B cell (primary cell): ENCODE measurements around the gene TIGD1. TPM values are rescaled to one million over a fixed set of nuclear protein-coding genes. Genes with fewer than 3 reads are reported as not detected.

Experiments
- ATAC-seq: fragments of 200-7000 bp; cut with Tn5 transposase; one replicate; pipeline ENCODE4 v1.10.0; 2021; ENCODE audit warnings: low read depth, mild to moderate bottlenecking, moderate number of reproducible peaks, moderate library complexity
- CTCF ChIA-PET: fragments of 350-600 bp; sonication (Branson Sonifier 250); formaldehyde crosslinking; loops from one replicate; lab custom pipeline; 2021; ENCODE audit warnings: antibody characterized with exemption, inconsistent platforms; lab: Charles Lee
- POLR2A ChIA-PET: fragments of 350-600 bp; sonication (Branson Sonifier 250); formaldehyde crosslinking; loops from one replicate; lab custom pipeline; 2021; ENCODE audit warnings: antibody characterized with exemption; lab: Charles Lee
- DNase-seq: peaks from one replicate; pipeline ENCODE4 v3.0.0; 2013
- H2AFZ ChIP-seq: 2 replicates; pipeline ENCODE4 v1.6.1; 2012; ENCODE audit warnings: mild to moderate bottlenecking, low read depth, low read length; ENCODE audit not compliant: insufficient read depth, poor library complexity, severe bottlenecking
- H3K27ac ChIP-seq, 2 donors: 1 replicate in 1 of 2; 2 replicates in 1 of 2; pipeline ENCODE4 v1.5.1; 2012 to 2013; ENCODE audit warnings: low read length in 2 of 2, mild to moderate bottlenecking in 2 of 2, moderate library complexity in 1 of 2
- H3K27me3 ChIP-seq, 4 experiments: fragments of 200-600 bp in 1 of 4; sonication (generic) in 1 of 4; replicated peaks in 1 of 4; 1 replicate in 2 of 4; 2 replicates in 2 of 4; pipeline versions ENCODE4 v1.6.1 to v1.7.0; 2013 to 2016; ENCODE audit warnings: low read length in 3 of 4, mild to moderate bottlenecking in 2 of 4, mixed read lengths in 1 of 4, moderate library complexity in 1 of 4; ENCODE audit not compliant: insufficient read depth in 4 of 4, control insufficient read depth in 3 of 4; ENCODE audit errors: control extremely low read depth in 1 of 4
- H3K36me3 ChIP-seq, 2 experiments: replicated peaks in 1 of 2; 1 replicate in 1 of 2; 2 replicates in 1 of 2; pipeline versions ENCODE4 v1.6.1 to v1.7.1; 2013; ENCODE audit warnings: low read length in 1 of 2; ENCODE audit not compliant: insufficient read depth in 2 of 2, control insufficient read depth in 1 of 2; ENCODE audit errors: control extremely low read depth in 1 of 2, extremely low read depth in 1 of 2
- H3K4me1 ChIP-seq, 2 donors: fragments of 200-600 bp in 1 of 2; sonication (generic) in 1 of 2; 1 replicate in 1 of 2; 2 replicates in 1 of 2; pipeline versions ENCODE4 v1.5.1 to v1.6.1; 2013 to 2017; ENCODE audit warnings: low read length in 2 of 2; ENCODE audit not compliant: control insufficient read depth in 2 of 2, insufficient read depth in 2 of 2
- H3K4me2 ChIP-seq: replicated peaks from 2 replicates; pipeline ENCODE3; 2012; ENCODE audit warnings: mild to moderate bottlenecking, low read depth, low read length; ENCODE audit not compliant: poor library complexity, severe bottlenecking
- H3K4me3 ChIP-seq, 5 experiments: fragments of 200-600 bp in 1 of 5; sonication (generic) in 1 of 5; 1 replicate in 3 of 5; 2 replicates in 2 of 5; pipeline versions ENCODE4 v1.5.1 to v1.7.0; 2011 to 2016; ENCODE audit warnings: low read length in 4 of 5, mild to moderate bottlenecking in 4 of 5, low read depth in 2 of 5, control low read depth in 1 of 5, moderate library complexity in 1 of 5; ENCODE audit not compliant: insufficient read depth in 1 of 5; ENCODE audit errors: control extremely low read depth in 1 of 5, extremely low read depth in 1 of 5
- H3K79me2 ChIP-seq: fragments of 200-600 bp; sonication (generic); one replicate; pipeline ENCODE4 v1.6.0; 2016; ENCODE audit warnings: low read length; ENCODE audit not compliant: control insufficient read depth, insufficient read depth
- H3K9ac ChIP-seq: fragments of 200-600 bp; sonication (generic); 2 replicates; pipeline ENCODE4 v1.6.1; 2017; ENCODE audit warnings: mild to moderate bottlenecking, low read length, moderate library complexity
- H3K9me3 ChIP-seq, 3 donors: one replicate each; pipeline versions ENCODE4 v1.6.1 to v1.7.1; 2013; ENCODE audit warnings: low read length in 2 of 3; ENCODE audit not compliant: control insufficient read depth in 2 of 3, insufficient read depth in 1 of 3; ENCODE audit errors: control extremely low read depth in 1 of 3
- H4K20me1 ChIP-seq: 2 replicates; pipeline ENCODE4 v1.6.0; 2012; ENCODE audit warnings: mild to moderate bottlenecking, low read length; ENCODE audit not compliant: insufficient read depth, control insufficient read depth, poor library complexity, severe bottlenecking
- H3K27ac Mint-ChIP-seq: one replicate; pipeline ENCODE4 v1.8.0; 2021; ENCODE audit warnings: mixed read lengths
- H3K27me3 Mint-ChIP-seq: one replicate; pipeline ENCODE4 v1.8.0; 2021; ENCODE audit warnings: mixed read lengths
- H3K4me1 Mint-ChIP-seq: one replicate; pipeline ENCODE4 v1.8.0; 2021; ENCODE audit warnings: mixed read lengths
- H3K4me3 Mint-ChIP-seq: one replicate; pipeline ENCODE4 v1.8.0; 2021; ENCODE audit warnings: mixed read lengths
- H3K9me3 Mint-ChIP-seq: one replicate; pipeline ENCODE4 v1.8.0; 2022; ENCODE audit warnings: mixed read lengths; ENCODE audit not compliant: insufficient read depth
- CTCF ChIP-seq: fragments of 200-600 bp; IDR thresholded peaks from one replicate; pipeline ENCODE4 v1.8.0; 2022; ENCODE audit warnings: antibody characterized with exemption, mild to moderate bottlenecking
- EZH2 ChIP-seq: IDR thresholded peaks from 2 replicates; pipeline ENCODE4 v1.6.1; 2012; ENCODE audit warnings: borderline replicate concordance, low read depth, mild to moderate bottlenecking, moderate library complexity, low read length; ENCODE audit not compliant: insufficient read depth, poor library complexity, severe bottlenecking
- WGBS: methylation state at CpG from one replicate; pipeline ENCODE4 v1.1.5; 2013; ENCODE audit warnings: missing lambda C conversion rate; ENCODE audit not compliant: insufficient coverage; 5-methylcytosine and 5-hydroxymethylcytosine counted together
- intact Hi-C: fragments of 100-400 bp; cut with micrococcal nuclease; formaldehyde crosslinking; loops from one replicate; pipeline ENCODE4 v1.10.0; 2022
- polyA plus RNA-seq: library from polyadenylated mRNA; depleted of rRNA; stranded (reverse); fragments of >200 nt; gene quantifications from 2 replicates; pipeline ENCODE4 v1.2.3, GENCODE V29; 2012
- total RNA-seq, 2 donors: library from RNA; stranded (reverse); fragments of 120-200 nt in 1 of 2; gene quantifications; 1 replicate in 1 of 2; 2 replicates in 1 of 2; pipeline versions ENCODE4 v1.2.3 to v1.2.4, GENCODE V29; 2013 to 2022

Gene TIGD1
- total and polyA plus RNA-seq, 2 donors (not counting 1 experiment from before 2014, with no cell fraction given) = 7.6 to 13.6 TPM

DNA sequence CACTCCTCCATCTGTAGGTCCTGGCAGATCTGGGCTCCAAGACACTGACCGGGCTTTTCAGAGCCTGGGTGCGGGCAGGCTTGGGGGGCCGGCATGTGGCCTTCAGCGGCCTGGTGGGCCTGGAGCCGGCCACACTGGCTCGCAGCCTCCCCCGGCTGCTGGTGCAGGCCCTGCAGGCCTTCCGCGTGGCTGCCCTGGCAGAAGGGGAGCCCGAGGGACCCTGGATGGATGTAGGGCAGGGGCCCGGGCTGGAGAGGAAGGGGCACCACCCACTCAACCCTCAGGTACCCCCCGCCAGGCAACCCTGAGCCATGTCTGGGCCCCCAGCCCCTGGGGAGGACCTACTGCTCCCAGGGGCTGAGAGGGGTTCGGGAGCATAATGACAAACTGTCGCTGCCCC is 25.2 kb downstream of the TIGD1 start:
- no peaks in the 10 kb centered on the region for H3K79me2 ChIP-seq
- no peak for TF ChIP-seq CTCF
- TF ChIP-seq EZH2 = no peak
- no peak overlapping the region for H3K4me2 ChIP-seq
- no peaks in the 10 kb centered on the region for H4K20me1 ChIP-seq
- peaks cover 0 to 47% (median 22%) of the 10 kb centered on the region in 4 experiments for H3K27me3 ChIP-seq
- peaks cover 0 to 16% (median 0%) of the 10 kb centered on the region in 3 donors for H3K9me3 ChIP-seq
- intact Hi-C loops = no loop called here
- no peak overlapping the region for H2AFZ ChIP-seq
- no peak overlapping the region for H3K4me3 ChIP-seq
- CTCF ChIA-PET = no interaction called here
- no peaks in the 10 kb centered on the region for H3K9me3 Mint-ChIP-seq
- no peak for ATAC-seq
- peaks cover 43% of the 10 kb centered on the region for H3K27me3 Mint-ChIP-seq
- WGBS = 91% methylated on average over 11 of the region's 14 CpGs
- DNase-seq = no peak
- H3K27ac Mint-ChIP-seq = no peak overlapping the region
- POLR2A ChIA-PET = no interaction called here
- H3K36me3 ChIP-seq = no peaks in the 10 kb centered on the region
- H3K4me3 Mint-ChIP-seq = no peak overlapping the region
- no peak overlapping the region for H3K27ac ChIP-seq
- H3K4me1 ChIP-seq = peaks cover 30 to 32% of the 10 kb centered on the region in 2 donors
- no peak overlapping the region for H3K9ac ChIP-seq
- H3K4me1 Mint-ChIP-seq = peaks cover 17% of the 10 kb centered on the region

DNA sequence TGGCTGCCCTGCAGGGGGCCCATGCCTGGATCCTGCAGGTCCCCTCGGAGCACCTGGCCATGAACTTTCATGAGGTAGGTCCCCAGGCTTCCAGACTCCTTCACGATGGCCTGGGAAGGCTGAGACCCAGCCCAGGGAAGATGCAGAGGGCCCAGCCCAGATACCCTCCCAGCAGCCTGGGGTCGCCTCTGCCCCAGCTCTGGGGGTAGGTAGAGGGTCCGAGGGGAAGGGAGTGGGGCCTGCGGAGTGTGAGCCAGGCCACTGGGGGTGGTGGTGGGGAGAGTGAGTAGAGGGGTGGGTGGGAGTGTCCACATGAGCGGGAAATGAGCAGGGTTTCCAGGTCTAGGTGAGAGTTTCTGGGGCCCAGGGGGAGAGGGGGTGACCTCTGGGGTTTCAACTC is 25.6 kb downstream of the TIGD1 start:
- ChIA-PET POLR2A (no interaction called here), CTCF (no interaction called here)
- H3K27me3 Mint-ChIP-seq = peaks cover 43% of the 10 kb centered on the region
- no peak for DNase-seq
- Histone ChIP-seq H3K9me3 (peaks cover 0 to 16% (median 0%) of the 10 kb centered on the region in 3 donors), H3K4me3 (no peak overlapping the region), H3K4me1 (peaks cover 30 to 32% of the 10 kb centered on the region in 2 donors), H3K36me3 (no peaks in the 10 kb centered on the region), H3K27me3 (peaks cover 0 to 47% (median 22%) of the 10 kb centered on the region in 4 experiments), H3K79me2 (no peaks in the 10 kb centered on the region), H3K9ac (no peak overlapping the region), H3K27ac (no peak overlapping the region), H4K20me1 (no peaks in the 10 kb centered on the region), H3K4me2 (no peak overlapping the region), H2AFZ (no peak overlapping the region)
- peaks cover 17% of the 10 kb centered on the region for H3K4me1 Mint-ChIP-seq
- no peak for ATAC-seq
- no peak overlapping the region for H3K4me3 Mint-ChIP-seq
- TF ChIP-seq EZH2 (no peak), CTCF (no peak)
- no peaks in the 10 kb centered on the region for H3K9me3 Mint-ChIP-seq
- WGBS = 69% methylated on average over 6 of the region's 6 CpGs
- no peak overlapping the region for H3K27ac Mint-ChIP-seq
- intact Hi-C loops = loop anchor here (5.0 kb wide), 1 partner anchor 617 kb away; no protein-coding TSS in a partner anchor
